NCI-H226 (cell line): ENCODE data around the gene CNTNAP2.
"Not testable (repeated sequence)": the region's sequence is repeated elsewhere in the genome, so short reads cannot be mapped to it uniquely, and the experiment has no call there.

ENCODE experiments used
- DNase-seq: peaks from one replicate; pipeline ENCODE4 v3.0.0-alpha.2; 2015

CNTNAP2 gene

GRCh38 chr7:146791344-146792285, 675.0 kb downstream of the CNTNAP2 start:
- no peak for DNase-seq

- DNase-seq, result no peak
Observed at GRCh38 chr7:146804620-146805019, 688.0 kb downstream of the CNTNAP2 start.

- no peak for DNase-seq
Observed at GRCh38 chr7:146805082-146805481, 688.5 kb downstream of the CNTNAP2 start.

GRCh38 chr7:146826329-146826728, 709.7 kb downstream of the CNTNAP2 start:
- DNase-seq, result no peak

- DNase-seq, result no peak
Observed at GRCh38 chr7:146830686-146831085, 714.1 kb downstream of the CNTNAP2 start.

DNA sequence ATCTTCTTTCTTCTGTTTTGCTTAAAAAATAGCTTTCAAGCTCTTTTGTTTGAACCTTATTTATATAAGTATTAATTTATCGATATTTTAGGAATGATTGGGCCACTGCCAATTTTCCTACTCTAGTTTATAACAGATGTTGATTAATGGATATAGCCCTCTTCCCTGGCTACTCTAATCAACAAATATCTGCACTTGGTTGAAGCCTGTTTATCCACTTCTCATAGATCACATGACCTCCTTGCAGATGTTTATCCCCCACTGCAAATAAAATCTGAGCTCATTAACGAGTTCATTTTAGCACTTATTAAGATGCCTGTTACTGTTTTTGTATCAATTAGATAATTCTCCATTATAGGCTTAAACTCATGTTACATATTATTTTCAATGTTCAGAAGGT, 715.3 kb downstream of the CNTNAP2 start:
- DNase-seq, result no peak

DNA sequence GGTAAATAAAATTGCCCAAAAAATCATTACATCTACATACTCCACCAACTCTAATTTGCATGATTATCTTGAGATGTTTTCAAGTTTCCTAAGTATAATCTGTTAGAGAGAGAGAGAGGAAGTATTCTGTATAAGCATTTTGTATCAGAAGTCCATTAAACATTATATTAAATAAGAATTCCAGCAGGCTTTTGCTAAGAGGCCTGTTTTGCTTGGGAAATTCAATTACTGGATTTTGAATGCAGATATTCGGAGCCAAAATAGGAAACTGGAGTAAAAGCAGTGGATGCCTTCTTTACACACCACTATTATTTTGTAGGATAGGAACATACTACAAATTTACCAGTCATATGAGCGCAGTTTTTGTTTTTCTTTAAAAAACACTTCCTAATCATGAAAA, 727.8 kb downstream of the CNTNAP2 start:
- no peak for DNase-seq

- DNase-seq, result no peak
Observed at GRCh38 chr7:146858690-146859089, 742.1 kb downstream of the CNTNAP2 start.

GRCh38 chr7:146861701-146862100, 745.1 kb downstream of the CNTNAP2 start:
- DNase-seq, result no peak

GRCh38 chr7:146862415-146862814, 745.8 kb downstream of the CNTNAP2 start:
- no peak for DNase-seq

- no peak for DNase-seq
Observed at GRCh38 chr7:146864644-146865043, 748.0 kb downstream of the CNTNAP2 start.

DNA sequence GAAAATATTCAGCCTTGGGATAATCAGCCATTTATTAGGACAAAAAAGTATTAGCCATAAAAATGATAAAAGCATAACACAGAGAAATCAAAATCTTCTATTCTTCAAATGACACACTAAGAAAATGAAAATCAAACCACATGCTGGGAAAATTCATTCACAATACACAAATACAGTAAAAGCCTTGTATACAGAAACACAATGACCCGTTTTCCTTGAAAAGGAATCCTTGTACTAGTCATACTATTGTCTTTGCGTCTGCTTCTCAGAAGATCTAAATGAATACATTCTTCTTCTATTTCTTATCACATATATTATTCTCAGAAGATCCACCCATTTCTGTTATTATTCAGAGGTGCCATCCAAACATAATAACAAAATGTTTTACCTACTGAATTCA, 749.1 kb downstream of the CNTNAP2 start:
- DNase-seq, result no peak

DNA sequence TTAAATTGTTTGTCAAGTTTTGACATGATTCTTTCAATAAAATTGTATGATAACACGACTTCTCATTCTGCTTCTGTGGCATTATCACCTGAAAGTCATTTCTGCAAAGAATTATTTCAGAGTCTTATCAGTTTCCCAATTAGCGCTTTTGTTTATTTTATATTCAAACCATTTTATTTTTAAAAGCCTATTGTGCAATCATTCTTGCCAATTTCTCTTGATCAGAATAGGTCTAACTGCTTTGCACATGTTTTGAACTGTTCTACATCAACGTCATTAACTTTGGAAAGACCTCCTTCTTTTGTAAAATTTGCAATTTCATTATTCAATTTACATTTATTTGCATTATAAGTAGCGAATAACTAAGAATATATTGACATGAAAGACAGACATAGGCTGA, 758.1 kb downstream of the CNTNAP2 start:
- no peak for DNase-seq

GRCh38 chr7:146875237-146875785, 758.7 kb downstream of the CNTNAP2 start:
- no peak for DNase-seq

DNA sequence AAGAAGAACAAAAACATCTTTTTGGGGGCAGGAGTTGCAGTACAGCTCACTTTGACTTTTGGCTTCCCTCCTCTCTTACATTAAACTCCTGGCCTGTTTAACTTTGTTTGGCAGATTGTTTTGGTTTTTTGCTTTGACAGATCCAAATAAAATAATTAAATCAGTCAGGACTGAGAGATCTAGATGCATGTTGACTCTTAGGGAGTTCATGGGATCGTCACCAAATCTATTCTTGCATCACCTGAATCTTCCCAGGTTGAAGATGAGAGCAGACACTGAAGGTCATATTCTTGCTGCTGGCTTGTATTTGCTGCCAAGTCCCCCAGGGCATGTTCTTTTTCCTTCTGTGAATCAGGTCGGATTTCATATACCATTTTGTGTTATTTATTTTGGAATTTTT, 759.4 kb downstream of the CNTNAP2 start:
- DNase-seq, result no peak

GRCh38 chr7:146876411-146876810, 759.8 kb downstream of the CNTNAP2 start:
- no peak for DNase-seq

DNA sequence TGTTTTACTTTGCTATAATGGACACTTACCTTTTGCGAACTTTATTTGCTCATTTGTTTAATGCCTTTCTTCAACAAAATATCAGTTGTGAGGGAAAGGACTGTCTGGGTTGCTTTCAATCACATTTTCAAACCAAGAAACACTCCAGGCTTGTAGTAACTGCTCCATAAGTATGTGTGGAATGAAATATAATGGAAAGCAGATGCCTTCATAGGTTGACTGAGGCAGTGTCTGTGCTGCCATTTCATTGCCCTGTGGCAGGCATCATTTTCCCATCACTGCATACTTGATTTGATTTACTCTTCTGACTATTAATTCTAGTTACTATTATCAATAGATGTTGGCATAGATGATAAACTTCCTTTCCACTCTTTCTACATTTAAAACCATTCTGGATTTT, 762.3 kb downstream of the CNTNAP2 start:
- DNase-seq, result no peak

DNA sequence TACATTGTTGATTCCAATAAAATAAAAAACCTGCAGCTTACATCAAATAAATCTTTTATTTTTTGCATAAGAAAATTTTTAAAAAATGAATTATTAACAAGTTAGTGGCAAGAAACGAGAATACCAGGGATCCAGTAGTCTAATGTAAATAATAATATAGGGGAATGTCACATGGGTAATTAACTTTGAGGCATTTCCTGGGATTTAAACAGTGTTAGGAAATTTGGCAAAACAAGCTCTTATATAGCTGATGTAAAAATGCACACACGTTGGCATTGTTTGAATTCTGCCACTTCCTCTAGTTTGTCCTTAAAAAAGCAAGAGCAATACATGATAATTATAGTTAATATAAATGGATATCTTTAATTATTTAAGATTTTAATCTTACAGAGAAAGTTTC, 768.6 kb downstream of the CNTNAP2 start:
- no peak for DNase-seq

GRCh38 chr7:146889806-146890555, 773.4 kb downstream of the CNTNAP2 start:
- DNase-seq, result no peak

DNA sequence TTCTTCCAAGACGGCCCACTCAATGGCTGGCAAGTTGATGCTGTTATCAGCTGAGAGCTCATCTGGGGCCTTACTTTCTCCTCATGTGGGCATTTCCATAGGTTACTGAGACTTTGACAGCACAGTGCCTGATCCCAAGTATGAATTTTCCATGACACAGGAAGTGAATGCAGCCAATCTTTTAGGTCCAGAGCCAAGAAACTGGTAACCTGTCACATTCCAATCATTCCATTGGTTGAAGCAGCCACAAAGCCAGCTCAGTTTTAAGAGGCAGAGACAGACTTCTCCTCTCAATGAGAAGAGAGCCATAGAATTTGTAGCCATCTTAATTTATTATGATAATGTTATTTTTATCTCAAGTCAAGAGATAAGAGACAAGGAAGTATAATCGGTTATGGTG, 775.5 kb downstream of the CNTNAP2 start:
- DNase-seq, result no peak

DNA sequence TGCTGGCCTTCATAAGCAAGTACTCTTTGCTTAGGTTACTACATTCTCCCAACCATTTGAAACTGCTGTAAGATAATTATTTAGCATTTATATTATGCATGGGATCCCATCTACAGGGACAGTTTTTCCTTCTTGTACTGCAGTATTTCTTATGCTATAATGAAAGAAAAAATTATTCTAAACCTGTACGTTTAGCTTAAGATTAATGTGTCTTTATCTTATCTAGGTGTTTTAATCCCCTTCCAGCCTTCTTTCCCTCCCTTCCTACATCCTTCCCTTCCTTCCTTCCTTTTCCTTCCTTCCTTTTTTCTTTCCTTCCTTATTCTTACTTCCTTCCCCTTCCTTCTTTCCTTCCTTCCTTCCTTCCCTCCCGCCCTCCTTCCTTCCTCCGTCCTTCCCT, 778.3 kb downstream of the CNTNAP2 start:
- DNase-seq, result no peak

DNA sequence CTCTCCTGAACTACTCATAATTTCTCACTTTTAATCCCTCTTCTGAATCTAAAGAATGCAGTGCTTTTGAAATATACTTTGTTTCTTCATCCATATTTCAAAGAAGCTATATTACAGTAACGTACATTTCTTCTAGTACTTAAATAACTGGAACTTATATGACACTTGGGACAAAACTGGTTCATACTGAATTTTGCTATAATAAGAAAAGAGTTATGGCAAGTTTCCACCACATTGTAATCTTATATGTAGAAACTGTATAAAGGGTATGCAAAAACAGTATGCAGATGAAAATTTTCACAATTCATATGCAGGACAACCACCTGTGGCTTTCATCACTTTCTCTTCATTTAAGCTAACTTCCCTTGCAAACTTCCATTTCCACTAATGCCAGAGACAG, 785.7 kb downstream of the CNTNAP2 start:
- no peak for DNase-seq

DNA sequence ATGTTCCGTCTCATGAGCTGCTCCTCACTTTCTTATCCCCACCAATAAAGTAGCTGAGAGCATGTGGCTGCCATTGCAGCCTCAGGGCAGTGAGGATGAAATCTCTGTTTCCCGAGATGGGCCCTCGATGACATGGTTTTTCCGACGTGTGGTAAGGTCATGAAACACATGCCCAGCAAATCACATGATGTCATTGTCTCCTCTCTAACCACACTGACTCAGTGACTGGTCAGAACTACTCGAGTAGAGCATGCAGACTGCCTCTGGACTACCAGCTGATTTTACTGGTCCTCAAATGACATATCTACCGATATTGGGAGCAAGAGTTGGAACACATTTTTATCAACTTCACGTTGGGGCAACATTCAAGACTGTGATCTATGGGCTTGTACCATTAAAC, 786.1 kb downstream of the CNTNAP2 start:
- no peak for DNase-seq

DNA sequence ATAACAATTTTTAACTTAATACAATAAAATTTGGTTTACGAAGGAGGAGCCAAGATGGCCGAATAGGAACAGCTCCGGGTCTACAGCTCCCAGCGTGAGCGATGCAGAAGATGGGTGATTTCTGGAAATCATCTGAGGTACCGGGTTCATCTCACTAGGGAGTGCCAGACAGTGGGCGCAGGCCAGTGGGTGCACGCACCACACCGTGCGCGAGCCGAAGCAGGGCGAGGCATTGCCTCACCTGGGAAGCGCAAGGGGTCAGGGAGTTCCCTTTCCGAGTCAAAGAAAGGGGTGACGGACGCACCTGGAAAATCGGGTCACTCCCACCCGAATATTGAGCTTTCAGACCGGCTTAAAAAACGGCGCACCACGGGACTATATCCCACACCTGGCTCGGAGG, 789.1 kb downstream of the CNTNAP2 start:
- not testable (repeated sequence) for DNase-seq
